Stimulated activated naive B cell treated with anti-CD40 and anti-IgM and Interleukin-4, amounts not matched to agents 10 μg/mL and 1 μg/mL and 100 μg/mL, for 72 hours (primary cell): ENCODE results near the gene VPS54.

Experiments
- ATAC-seq, 2 donors: fragments of 150-1000 bp; cut with Tn5 transposase; replicated peaks; 2 replicates each; pipeline ENCODE4 v1.10.0; 2021; ENCODE audit warnings: moderate library complexity in 1 of 2
- DNase-seq: peaks from one replicate; pipeline ENCODE4 v3.0.0; 2021
- H3K27ac Mint-ChIP-seq: one replicate; pipeline ENCODE4 v1.8.0; 2022; ENCODE audit warnings: mild to moderate bottlenecking, mixed read lengths
- H3K27me3 Mint-ChIP-seq, 2 donors: one replicate each; pipeline ENCODE4 v1.8.0; 2022; ENCODE audit warnings: mixed read lengths in 2 of 2
- H3K36me3 Mint-ChIP-seq, 2 donors: one replicate each; pipeline ENCODE4 v1.8.0; 2022; ENCODE audit warnings: mixed read lengths in 2 of 2, mild to moderate bottlenecking in 1 of 2
- H3K4me1 Mint-ChIP-seq, 2 donors: one replicate each; pipeline ENCODE4 v1.8.0; 2022; ENCODE audit warnings: mixed read lengths in 2 of 2, mild to moderate bottlenecking in 1 of 2
- H3K4me3 Mint-ChIP-seq, 2 donors: one replicate each; pipeline ENCODE4 v1.8.0; 2022; ENCODE audit warnings: mild to moderate bottlenecking in 2 of 2, mixed read lengths in 2 of 2, moderate library complexity in 1 of 2
- H3K9me3 Mint-ChIP-seq, 2 donors: one replicate each; pipeline ENCODE4 v1.8.0; 2022; ENCODE audit warnings: mixed read lengths in 2 of 2, mild to moderate bottlenecking in 1 of 2

VPS54 gene

GRCh38 chr2:64036034-64036705 lies 16.9 kb upstream of the VPS54 start:
- H3K4me3 Mint-ChIP-seq, result peak overlapping the region in 1 of 2 donors; percentile 6
- no peaks in the 10 kb centered on the region for H3K36me3 Mint-ChIP-seq
- H3K27me3 Mint-ChIP-seq, result no peaks in the 10 kb centered on the region
- ATAC-seq (peak; percentile 96 to 99), DNase-seq (no peak)
- H3K27ac Mint-ChIP-seq, result no peak overlapping the region
- peaks cover 7 to 16% of the 10 kb centered on the region in 2 donors for H3K4me1 Mint-ChIP-seq
- peaks cover 3 to 8% of the 10 kb centered on the region in 2 donors for H3K9me3 Mint-ChIP-seq

GRCh38 chr2:64035072-64035942 lies 16.1 kb upstream of the VPS54 start:
- no peak for ATAC-seq
- no peaks in the 10 kb centered on the region for H3K27me3 Mint-ChIP-seq
- DNase-seq, result no peak
- H3K27ac Mint-ChIP-seq, result no peak overlapping the region
- H3K4me1 Mint-ChIP-seq, result peaks cover 7 to 13% of the 10 kb centered on the region in 2 donors
- H3K36me3 Mint-ChIP-seq, result no peaks in the 10 kb centered on the region
- no peak overlapping the region for H3K4me3 Mint-ChIP-seq
- peaks cover 3 to 8% of the 10 kb centered on the region in 2 donors for H3K9me3 Mint-ChIP-seq

GRCh38 chr2:64029116-64029665 lies 10.0 kb upstream of the VPS54 start:
- no peaks in the 10 kb centered on the region for H3K36me3 Mint-ChIP-seq
- no peak for DNase-seq

GRCh38 chr2:64025741-64026140 lies 6.5 kb upstream of the VPS54 start:
- no peak overlapping the region for H3K27ac Mint-ChIP-seq
- no peaks in the 10 kb centered on the region for H3K27me3 Mint-ChIP-seq
- DNase-seq (no peak), ATAC-seq (no peak)
- no peaks in the 10 kb centered on the region for H3K36me3 Mint-ChIP-seq
- H3K4me3 Mint-ChIP-seq, result no peak overlapping the region
- no peaks in the 10 kb centered on the region for H3K9me3 Mint-ChIP-seq
- peaks cover 0 to under 1% of the 10 kb centered on the region in 2 donors for H3K4me1 Mint-ChIP-seq

More at GRCh38 chr2:64029116-64029665, 10.0 kb upstream of the VPS54 start:
- H3K9me3 Mint-ChIP-seq, result peaks cover 0 to 2% of the 10 kb centered on the region in 2 donors
- ATAC-seq, result no peak
- no peak overlapping the region for H3K27ac Mint-ChIP-seq
- no peaks in the 10 kb centered on the region for H3K4me1 Mint-ChIP-seq
- H3K4me3 Mint-ChIP-seq, result no peak overlapping the region
- H3K27me3 Mint-ChIP-seq, result no peaks in the 10 kb centered on the region

- H3K27ac Mint-ChIP-seq, result no peak overlapping the region
- H3K9me3 Mint-ChIP-seq, result no peaks in the 10 kb centered on the region
- H3K27me3 Mint-ChIP-seq, result no peaks in the 10 kb centered on the region
- peaks cover 10 to 14% of the 10 kb centered on the region in 2 donors for H3K4me1 Mint-ChIP-seq
- DNase-seq (no peak), ATAC-seq (no peak)
- H3K36me3 Mint-ChIP-seq, result peaks cover 0 to 3% of the 10 kb centered on the region in 2 donors
- H3K4me3 Mint-ChIP-seq, result no peak overlapping the region
Observed at GRCh38 chr2:64024259-64024949, 5.2 kb upstream of the VPS54 start.

GRCh38 chr2:64023485-64024258 lies 4.4 kb upstream of the VPS54 start:
- DNase-seq (no peak), ATAC-seq (no peak)
- no peaks in the 10 kb centered on the region for H3K27me3 Mint-ChIP-seq

GRCh38 chr2:64021578-64021977 lies 2.4 kb upstream of the VPS54 start:
- no peaks in the 10 kb centered on the region for H3K27me3 Mint-ChIP-seq
- H3K4me3 Mint-ChIP-seq, result no peak overlapping the region
- no peak for ATAC-seq
- H3K4me1 Mint-ChIP-seq, result peaks cover 17 to 32% of the 10 kb centered on the region in 2 donors
- H3K36me3 Mint-ChIP-seq, result peaks cover 4 to 7% of the 10 kb centered on the region in 2 donors
- no peak overlapping the region for H3K27ac Mint-ChIP-seq
- no peak for DNase-seq
- no peaks in the 10 kb centered on the region for H3K9me3 Mint-ChIP-seq

More at GRCh38 chr2:64023485-64024258, 4.4 kb upstream of the VPS54 start:
- peaks cover 0 to 3% of the 10 kb centered on the region in 2 donors for H3K36me3 Mint-ChIP-seq
- no peak overlapping the region for H3K4me3 Mint-ChIP-seq
- H3K27ac Mint-ChIP-seq, result no peak overlapping the region
- peaks cover 10 to 16% of the 10 kb centered on the region in 2 donors for H3K4me1 Mint-ChIP-seq
- no peaks in the 10 kb centered on the region for H3K9me3 Mint-ChIP-seq

GRCh38 chr2:64019975-64020528 lies 824 bp upstream of the VPS54 start:
- no peaks in the 10 kb centered on the region for H3K27me3 Mint-ChIP-seq
- peak overlapping the region; percentile 94 to 95 for H3K4me3 Mint-ChIP-seq
- H3K4me1 Mint-ChIP-seq, result peaks cover 22 to 37% of the 10 kb centered on the region in 2 donors
- ATAC-seq (no peak), DNase-seq (no peak)
- peaks cover 4 to 7% of the 10 kb centered on the region in 2 donors for H3K36me3 Mint-ChIP-seq
- no peaks in the 10 kb centered on the region for H3K9me3 Mint-ChIP-seq
- peak overlapping the region; percentile 98 for H3K27ac Mint-ChIP-seq

GRCh38 chr2:64018701-64019082 lies 536 bp downstream of the VPS54 start:
- H3K4me1 Mint-ChIP-seq, result peaks cover 22 to 37% of the 10 kb centered on the region in 2 donors
- ATAC-seq (peak; percentile 71 to 74), DNase-seq (peak; percentile 47)
- H3K36me3 Mint-ChIP-seq, result peaks cover 4 to 7% of the 10 kb centered on the region in 2 donors
- H3K9me3 Mint-ChIP-seq, result no peaks in the 10 kb centered on the region
- H3K4me3 Mint-ChIP-seq, result peak overlapping the region; percentile 94 to 95
- peak overlapping the region; percentile 98 for H3K27ac Mint-ChIP-seq
- no peaks in the 10 kb centered on the region for H3K27me3 Mint-ChIP-seq

GRCh38 chr2:64017811-64018700 lies 1.2 kb downstream of the VPS54 start:
- no peak for ATAC-seq
- Mint-ChIP-seq H3K27me3 (no peaks in the 10 kb centered on the region), H3K9me3 (no peaks in the 10 kb centered on the region), H3K36me3 (peaks cover 4 to 7% of the 10 kb centered on the region in 2 donors), H3K4me1 (peaks cover 25 to 40% of the 10 kb centered on the region in 2 donors), H3K4me3 (peak overlapping the region; percentile 90 to 95), H3K27ac (peak overlapping the region; percentile 98)
- no peak for DNase-seq

GRCh38 chr2:64015898-64016297 lies 3.3 kb downstream of the VPS54 start:
- Mint-ChIP-seq H3K36me3 (peaks cover 5 to 10% of the 10 kb centered on the region in 2 donors), H3K9me3 (no peaks in the 10 kb centered on the region), H3K4me1 (peaks cover 33 to 53% of the 10 kb centered on the region in 2 donors), H3K27me3 (no peaks in the 10 kb centered on the region), H3K4me3 (no peak overlapping the region), H3K27ac (no peak overlapping the region)
- ATAC-seq (no peak), DNase-seq (no peak)

- ATAC-seq (no peak), DNase-seq (no peak)
- Mint-ChIP-seq H3K4me3 (no peak overlapping the region), H3K36me3 (peaks cover 5 to 10% of the 10 kb centered on the region in 2 donors), H3K27me3 (no peaks in the 10 kb centered on the region), H3K4me1 (peaks cover 31 to 49% of the 10 kb centered on the region in 2 donors), H3K27ac (no peak overlapping the region), H3K9me3 (no peaks in the 10 kb centered on the region)
Observed at GRCh38 chr2:64015391-64015790, 3.8 kb downstream of the VPS54 start.
